Endothelial cell of umbilical vein (primary cell): ENCODE measurements around the gene GPR137B.

Source experiments
- CTCF ChIP-seq, 2 donors: IDR thresholded peaks; 1 replicate in 1 of 2; 2 replicates in 1 of 2; pipeline ENCODE4 v1.5.1; 2011; ENCODE audit warnings: low read length in 2 of 2, mild to moderate bottlenecking in 2 of 2, moderate library complexity in 2 of 2, control low read depth in 1 of 2, inconsistent platforms in 1 of 2, low read depth in 1 of 2; ENCODE audit not compliant: insufficient read depth in 1 of 2; ENCODE audit errors: extremely low read depth in 1 of 2
- EZH2 ChIP-seq: IDR thresholded peaks from 2 replicates; pipeline ENCODE4 v1.6.1; 2012; ENCODE audit warnings: borderline replicate concordance, low read depth, mild to moderate bottlenecking, moderate library complexity, low read length, inconsistent platforms; ENCODE audit not compliant: severe bottlenecking
- GATA2 ChIP-seq: IDR thresholded peaks from 2 replicates; pipeline ENCODE4 v1.7.0; 2011; ENCODE audit warnings: low read depth, mild to moderate bottlenecking, moderate library complexity, mixed read lengths, low read length; ENCODE audit not compliant: insufficient read length, insufficient read depth
- JUN ChIP-seq: IDR thresholded peaks from 2 replicates; pipeline ENCODE4 v1.6.1; 2011; ENCODE audit warnings: borderline replicate concordance, low read depth; ENCODE audit not compliant: insufficient read length, insufficient read depth
- MAX ChIP-seq: IDR thresholded peaks from 2 replicates; pipeline ENCODE4 v1.6.1; 2011; ENCODE audit not compliant: insufficient read depth, insufficient read length
- MYC ChIP-seq: IDR thresholded peaks from one replicate; pipeline ENCODE4 v1.6.1; 2011; ENCODE audit warnings: mild to moderate bottlenecking, low read depth, low read length
- POLR2A ChIP-seq: IDR thresholded peaks from 2 replicates; pipeline ENCODE4 v1.6.1; 2012; ENCODE audit warnings: low read depth, mild to moderate bottlenecking, control low read depth, low read length
- POLR2AphosphoS5 ChIP-seq: IDR thresholded peaks from 2 replicates; pipeline ENCODE4 v1.6.1; 2012; ENCODE audit warnings: low read depth, mild to moderate bottlenecking, control low read depth, low read length, moderate library complexity; ENCODE audit not compliant: insufficient read depth

- TF ChIP-seq CTCF (IDR thresholded peaks at IDR 0.05; ENCODE audit: extremely low read depth in 1 of 2, insufficient read depth in 1 of 2, low read depth in 1 of 2, low read length in 2 of 2) = no peak
- TF ChIP-seq JUN = no peak
- TF ChIP-seq POLR2AphosphoS5 = no peak
- TF ChIP-seq EZH2 = no peak
- no peak for TF ChIP-seq MAX
- TF ChIP-seq POLR2A = no peak
- TF ChIP-seq MYC = no peak
- no peak for TF ChIP-seq GATA2
These were observed 20.2 kb upstream of the GPR137B start for GRCh38 chr1:236122176-236122575.
